ENCODE data around the gene C6orf141.

Gene C6orf141

DNA sequence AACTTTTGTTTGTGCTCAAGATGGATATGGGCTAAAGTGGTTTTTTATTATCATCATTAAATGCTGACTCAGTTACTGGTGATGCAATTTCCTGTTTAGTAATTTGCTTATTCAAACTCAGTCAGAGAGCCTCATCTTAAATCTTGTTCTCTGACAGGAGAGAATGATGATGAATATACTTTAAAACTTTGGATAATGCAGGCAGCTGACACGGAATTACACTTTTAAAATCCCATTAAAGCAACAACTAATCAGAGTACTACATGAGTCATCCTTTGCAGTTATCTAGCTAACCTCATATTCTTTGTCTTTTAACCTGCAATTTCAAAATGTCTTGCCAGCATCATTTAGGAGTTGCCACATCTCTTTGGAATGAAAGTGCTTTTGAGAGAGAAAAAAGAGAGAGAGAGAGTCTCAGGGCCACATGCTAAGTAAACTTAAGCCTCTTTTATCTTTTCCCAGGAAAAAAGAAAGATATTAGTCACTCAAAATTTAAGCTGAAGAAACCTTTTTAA is 9.2 kb upstream of the C6orf141 start:
- no peak for DNase-seq

DNA sequence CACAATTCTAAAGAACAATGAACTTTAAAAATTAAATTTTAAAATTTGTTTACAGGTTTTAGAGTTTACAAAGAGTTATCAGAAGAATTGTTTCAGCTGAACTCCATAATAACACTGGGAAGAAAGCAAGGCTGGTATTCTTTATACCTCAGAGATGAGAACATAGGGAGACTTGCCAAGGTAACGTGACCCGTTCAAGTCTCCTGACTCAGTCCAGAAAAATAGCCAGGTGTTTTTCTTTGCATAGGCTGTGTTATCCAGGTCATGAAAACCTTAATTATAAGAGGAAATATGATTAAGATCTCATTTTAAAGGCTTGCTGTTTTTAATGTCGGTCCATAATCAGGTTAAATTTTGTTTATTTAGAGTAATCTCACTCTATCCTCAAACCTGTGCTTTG is 8.5 kb upstream of the C6orf141 start:
- DNase-seq: no peak

DNA sequence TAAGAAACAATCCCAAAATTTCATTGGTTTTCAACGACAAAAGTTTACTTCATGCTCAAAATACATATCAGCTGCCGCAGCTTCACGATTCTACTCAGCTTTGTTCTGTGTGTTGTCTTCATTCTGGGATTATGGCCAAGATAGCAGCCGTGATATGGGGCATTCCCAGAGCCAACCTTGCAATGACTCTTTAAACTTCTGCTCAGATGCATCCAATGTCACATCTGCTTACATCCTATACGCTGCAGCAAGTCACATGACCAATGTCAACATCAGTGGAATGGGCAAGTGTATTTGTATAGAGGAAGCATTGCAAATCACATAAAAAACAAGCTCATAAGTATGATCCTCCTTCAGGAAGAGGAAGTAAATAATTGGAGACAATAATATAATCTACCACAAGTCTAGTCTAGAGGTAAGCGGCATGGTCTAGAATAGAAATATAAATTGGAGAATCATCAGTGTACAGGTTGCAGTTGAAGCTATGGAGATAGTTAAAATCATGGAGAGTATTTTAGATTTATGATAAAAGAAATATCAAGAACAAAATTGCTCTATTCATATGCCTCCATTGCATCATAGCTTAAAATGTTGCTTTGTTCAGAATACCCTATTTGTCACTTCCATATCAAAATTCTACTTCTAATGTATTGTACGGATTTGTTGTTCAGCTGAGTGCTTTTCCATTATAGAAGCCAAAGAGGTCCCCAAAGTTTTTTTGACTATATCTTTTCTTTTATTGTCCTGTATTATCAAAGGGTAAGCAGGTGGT is 7.2 kb upstream of the C6orf141 start:
- DNase-seq: no peak

DNA sequence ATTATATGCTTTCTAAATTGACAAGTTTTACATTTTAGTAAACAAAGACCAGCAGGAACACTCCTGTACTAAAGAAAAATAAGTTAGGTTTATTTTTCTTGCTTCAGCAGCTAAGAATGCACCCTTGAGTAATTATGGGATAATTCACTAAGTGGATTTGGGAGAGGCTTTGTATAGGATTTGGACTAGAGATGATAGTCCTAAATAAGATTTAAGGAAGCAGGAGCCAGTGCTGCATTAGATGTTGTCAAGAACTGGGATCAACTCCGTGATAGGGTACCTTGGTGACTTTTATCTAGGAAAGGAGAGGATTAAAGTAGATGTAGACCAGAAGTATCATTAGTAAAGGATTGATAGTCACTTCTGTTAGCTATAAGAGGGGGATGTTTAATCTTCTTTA is 4.1 kb upstream of the C6orf141 start:
- DNase-seq: no peak

DNA sequence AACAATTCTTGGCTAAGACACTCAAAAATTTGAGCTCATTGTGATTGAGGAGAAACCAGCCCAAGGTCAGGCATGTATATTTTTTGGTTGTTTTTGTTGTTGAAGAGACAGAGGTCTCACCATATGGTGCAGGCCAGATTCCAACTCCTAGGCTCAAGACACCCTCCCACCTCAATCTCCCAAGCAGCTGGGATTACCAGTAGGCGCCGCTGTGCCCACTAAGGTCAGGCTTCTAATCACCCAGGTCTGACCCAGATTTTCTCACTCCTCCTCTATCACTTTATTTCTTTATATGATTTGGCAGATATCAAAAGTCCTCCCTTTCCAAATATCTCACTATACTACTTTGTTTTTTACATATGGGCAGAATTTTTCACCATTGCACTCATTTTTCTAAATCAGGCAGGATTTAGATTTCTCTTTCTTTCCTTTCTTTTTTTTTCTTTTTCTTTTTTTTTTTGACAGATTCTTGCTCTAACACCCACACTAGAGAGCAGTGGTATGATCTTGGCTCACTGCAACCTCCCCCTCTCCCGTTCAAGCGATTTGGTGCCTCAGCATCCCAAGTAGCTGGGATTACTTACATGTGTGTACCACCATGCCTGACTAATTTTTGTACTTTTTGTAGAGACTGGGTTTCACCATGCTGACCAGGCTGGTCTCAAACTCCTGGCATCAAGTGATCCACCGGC is 1.7 kb upstream of the C6orf141 start:
- no peak for DNase-seq

DNA sequence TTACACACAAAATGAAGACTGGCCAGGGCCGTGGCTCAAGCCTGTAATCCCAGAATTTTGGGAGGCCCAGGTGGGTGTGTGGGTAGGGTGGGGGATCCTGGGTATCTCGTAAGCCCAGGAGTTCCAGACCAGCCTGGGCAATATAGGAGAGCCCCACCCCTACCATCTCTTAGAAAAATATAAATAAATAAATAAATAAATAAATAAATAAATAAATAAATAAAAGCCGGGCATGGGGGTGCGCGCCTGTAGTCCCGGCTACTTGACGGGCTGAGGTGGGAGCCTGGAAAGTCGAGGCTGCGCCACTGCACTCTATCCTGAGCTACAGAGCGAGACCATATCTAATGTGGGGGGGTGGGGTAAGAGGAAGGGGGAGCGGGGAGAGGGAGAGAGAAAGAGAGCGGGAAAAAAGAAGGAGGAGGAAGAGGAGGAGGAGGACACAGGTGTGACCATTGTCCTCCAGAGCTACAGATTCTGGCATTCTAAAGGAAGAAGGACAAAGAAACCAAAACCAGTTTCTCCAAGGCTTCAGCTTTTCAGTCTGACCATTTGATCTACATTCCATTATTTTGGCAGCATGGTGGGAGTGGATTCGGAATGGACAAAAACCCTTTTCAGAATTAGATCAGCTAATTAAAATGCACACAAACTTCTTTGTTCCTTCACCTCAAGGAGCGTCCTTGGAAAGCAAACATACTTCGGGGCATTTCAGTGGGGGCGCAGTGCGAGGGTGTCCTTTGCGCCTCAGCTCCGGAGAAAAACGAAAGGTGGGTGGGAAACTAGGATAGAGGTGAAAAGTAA is 577 bp upstream of the C6orf141 start:
- DNase-seq: no peak

DNA sequence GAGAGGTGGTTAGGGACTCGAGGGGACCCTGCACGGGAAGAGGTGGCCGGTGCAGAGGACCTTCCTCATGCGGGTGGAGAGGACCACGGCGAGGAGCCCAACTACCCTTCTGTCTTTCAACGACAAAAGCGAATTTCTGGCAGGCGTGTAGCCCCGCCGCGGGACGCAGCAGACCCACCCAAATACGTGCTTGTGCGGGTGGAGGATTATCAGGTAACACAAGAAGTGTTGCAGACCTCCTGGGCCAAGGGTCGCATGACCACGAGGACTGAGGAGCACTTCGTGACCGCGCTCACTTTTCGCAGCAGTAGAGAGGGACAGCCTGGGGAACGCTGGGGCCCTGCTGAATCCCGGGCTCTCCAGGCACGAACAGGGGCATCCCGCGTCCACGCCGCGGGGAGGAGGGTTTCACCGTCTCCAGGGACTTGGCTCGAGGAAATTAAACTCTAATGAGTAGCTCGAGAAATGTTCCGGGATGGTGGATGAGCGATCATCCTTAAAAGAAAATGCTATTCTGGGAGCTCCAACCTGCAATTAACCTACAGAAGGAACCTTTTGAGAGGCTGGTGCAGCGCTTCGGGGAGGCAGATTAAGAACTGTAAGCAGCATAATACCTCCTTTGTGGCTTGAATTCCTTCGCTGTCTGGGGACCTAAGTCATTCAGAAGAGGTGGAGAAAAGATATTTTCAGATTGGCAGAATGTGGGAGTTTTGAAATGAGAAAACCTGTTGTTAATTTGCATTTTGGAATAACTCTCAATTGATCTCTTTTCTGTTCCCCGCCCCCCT is 804 bp downstream of the C6orf141 start:
- DNase-seq: no peak

DNA sequence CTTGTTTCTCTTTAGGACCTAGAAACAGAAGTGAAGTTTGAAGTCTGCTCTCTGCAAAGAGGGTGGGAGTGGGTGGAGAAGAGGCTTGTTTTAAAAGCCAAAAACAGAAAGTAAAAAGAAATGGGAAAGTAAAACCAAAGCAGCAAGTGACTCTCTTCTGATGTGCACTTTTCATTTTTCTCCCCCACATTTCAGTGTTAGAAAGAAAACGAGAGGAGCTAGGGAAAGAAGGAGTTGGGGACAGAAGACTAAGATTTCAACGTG is 1.3 kb downstream of the C6orf141 start:
- DNase-seq: no peak

DNA sequence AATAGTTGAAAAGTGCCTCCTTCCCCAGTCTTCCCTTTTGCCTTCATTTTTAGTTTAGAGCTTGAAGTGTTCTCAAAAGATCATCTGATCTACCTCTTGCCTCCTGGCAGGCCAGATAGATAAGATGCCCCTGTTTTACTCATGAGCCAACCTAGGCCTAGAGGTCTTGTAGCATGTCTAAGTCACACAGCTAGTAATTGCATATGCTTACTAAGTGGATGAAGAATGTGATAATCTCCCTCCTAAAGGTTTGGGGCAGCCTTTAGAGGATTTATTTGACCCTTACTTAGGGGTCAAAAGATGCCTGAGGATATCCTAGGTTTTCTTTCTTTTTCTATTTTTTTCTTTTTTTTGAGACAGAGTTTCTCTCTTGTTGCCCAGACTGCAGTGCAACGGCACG is 2.1 kb downstream of the C6orf141 start:
- DNase-seq: no peak

DNA sequence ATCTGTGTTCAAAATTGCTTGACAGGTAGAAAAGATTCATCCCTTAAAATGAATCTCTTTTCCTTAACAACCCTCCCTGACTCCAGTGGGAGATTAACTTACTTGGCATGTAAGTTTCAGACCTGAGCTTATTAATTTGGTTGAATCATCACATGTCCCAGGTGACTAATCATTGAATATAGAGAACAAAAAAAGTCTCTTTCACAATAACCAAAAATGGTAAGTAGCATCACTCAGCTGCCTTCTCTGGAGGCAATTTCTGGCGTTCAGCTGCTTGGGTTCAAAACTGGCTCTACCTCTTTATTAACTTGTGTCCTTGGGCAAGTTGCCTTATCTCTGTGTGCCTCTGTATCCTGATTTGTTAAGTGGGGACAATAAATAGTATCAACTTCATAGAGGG is 2.9 kb downstream of the C6orf141 start:
- no peak for DNase-seq

DNA sequence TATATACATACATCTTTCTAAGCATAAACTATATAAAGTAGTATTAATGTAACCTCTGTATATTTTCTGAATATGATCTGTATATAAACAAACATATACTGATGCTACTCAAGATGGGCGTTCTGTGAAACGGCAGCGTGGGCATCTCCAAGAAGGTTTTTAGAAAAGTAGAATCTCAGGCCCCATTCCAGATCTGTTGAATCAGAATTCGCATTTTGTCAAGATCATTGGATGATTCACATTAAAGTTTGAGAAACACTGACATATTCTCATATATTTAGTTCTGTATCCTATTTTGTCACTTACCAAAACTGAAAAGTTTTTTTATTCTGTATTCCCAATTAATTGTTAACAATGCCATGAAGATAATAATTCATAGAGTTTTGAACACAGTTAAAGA is 5.5 kb downstream of the C6orf141 start:
- DNase-seq: no peak

DNA sequence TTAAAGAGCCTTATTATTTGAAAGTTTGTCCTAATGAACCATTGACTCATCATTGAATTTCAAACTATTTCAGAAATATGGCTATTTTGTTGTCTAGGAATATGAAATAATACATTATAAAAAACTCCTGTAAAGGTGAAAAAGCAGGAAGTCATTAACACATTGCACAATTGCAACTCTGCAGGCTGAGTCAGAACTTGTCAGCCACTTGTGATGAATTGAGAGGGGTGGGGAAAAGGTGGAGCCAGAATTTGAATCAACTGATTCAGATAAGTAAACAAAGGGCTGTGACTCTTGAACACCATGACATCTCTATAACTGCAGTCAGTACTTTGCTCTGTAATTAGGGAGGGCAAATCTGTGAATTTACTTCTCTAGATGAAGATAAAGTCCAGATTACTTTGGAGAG is 6.0 kb downstream of the C6orf141 start:
- DNase-seq: no peak

DNA sequence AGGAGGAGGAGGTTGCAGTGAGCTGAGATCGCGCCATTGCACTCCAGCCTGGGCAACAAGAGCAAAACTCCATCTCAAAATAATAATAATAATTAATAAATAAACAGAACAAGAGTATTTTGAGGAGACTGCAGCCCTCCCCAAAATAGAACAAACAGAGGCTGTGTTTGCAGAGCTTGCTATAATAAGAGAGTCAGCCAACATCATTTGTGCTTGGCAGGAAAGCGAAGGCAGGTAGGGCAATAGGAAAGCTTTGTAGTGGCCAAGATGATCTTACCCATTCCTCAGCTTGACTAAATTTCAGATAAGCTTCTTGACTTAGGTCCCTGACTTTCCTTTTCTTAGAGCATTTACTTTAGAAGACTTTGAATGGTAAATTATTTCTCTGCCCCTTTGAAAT is 6.7 kb downstream of the C6orf141 start:
- no peak for DNase-seq

DNA sequence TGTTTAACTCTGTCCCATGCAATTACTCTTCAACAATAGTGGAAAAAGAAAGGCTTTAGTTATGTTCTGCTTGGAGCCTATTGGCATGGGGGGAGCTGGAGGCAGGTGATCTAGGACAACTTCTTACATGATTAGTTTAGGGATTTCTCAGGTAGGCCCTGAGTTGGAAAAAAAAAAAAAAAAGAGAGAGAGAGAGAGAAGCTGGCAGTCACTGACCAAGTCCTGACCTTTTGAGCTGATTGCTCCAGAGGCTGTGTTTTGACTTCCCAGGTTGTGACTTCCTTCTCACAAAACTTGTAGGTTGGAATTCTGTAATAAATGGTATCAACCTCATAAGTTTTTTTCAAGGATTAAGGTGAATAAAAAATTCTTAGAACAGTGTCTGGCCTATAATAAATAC is 7.8 kb downstream of the C6orf141 start:
- no peak for DNase-seq

DNA sequence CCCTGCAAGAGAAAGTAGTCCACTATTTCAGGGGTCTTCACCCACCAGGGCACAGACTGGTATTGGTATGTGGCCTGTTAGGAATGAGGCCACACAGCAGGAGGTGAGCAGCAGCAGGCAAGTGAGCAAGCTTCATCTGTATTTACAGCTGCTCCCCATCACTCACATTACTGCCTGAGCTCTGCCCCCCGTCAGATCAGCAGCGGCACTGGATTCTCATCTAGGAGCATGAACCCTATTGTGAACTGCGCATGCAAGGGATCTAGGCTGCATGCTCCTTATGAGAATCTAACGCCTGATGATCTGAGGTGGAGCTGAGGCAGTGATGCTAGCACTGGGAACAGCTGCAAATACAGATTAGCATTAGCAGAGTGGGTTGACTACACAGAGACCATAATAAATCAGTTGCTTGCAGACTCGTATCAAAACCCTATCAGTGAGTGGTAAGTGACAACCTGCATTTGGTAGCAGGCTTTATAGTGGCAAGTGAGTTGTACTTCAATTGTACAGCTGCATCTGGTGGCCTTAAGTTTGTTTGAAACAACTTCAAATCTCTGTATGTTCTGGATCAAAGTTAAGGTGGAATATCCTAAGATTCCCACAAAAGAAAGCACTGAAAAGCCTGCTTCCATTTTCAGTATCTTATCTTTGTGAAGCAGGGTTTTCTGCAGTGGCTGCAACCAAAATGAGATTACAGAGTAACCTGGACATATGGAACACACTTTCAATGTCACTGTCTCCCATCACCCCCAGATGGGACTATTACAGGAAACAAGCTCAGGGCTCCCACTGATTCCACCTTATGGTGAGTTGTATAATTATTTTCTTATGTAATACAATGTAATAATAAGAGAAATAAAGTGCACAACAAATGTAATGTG is 12.8 kb downstream of the C6orf141 start:
- DNase-seq: no peak

DNA sequence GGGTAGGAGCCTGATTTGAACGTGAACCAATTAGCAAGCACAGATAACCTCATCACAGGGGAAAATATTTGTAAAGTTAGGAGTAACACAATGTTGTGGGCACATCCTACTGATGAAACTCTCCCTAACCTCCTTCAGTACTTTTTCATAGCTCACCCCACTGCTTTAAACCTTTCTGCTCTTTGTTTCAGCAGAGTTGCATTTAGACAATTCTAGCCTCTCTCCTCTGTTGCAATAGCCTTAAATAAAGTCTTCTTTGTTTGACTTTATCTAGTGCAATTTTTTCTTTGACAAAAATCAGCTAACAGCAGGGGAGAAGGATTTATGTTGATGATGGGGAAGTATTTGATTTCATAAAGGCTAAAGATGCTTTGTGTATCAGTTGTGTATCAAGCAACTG is 14.1 kb downstream of the C6orf141 start:
- no peak for DNase-seq

DNA sequence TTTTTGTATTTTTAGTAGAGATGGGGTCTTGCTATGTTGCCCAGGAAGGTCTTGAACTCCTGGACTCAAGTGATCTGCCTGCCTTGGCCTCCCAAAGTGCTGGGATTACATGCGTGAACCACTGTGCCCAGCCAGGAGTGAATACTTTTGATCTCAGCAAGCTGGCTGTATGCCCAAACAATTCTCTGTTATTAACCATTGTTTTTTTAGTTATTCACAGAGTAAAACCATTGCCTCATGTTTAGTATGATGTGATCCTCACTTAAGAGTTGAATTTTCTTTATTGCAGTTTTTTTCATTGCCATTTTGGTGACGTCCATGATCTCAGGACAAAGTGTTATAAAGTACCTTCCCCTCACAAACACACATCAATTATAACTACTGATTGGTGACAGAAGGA is 14.8 kb downstream of the C6orf141 start:
- DNase-seq: no peak

DNA sequence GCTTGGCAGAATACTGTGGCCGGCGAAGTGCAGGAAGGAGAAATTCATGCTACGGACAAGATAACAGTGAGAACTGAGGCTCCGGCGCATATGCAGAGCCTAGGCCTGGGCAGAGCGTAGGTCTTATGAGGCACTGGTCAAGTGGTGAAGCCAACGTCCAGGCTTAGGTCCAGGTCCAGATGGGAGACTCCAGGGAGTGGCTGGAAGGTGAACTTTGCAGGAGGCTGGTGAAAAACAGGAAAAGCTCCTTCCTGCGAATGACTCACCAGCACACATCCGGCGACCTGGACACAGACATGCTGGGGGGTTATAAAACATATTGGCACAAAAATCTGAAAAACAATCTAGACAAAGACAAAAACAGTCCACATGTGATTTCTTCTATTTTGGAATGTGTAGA is 15.4 kb downstream of the C6orf141 start:
- no peak for DNase-seq

DNA sequence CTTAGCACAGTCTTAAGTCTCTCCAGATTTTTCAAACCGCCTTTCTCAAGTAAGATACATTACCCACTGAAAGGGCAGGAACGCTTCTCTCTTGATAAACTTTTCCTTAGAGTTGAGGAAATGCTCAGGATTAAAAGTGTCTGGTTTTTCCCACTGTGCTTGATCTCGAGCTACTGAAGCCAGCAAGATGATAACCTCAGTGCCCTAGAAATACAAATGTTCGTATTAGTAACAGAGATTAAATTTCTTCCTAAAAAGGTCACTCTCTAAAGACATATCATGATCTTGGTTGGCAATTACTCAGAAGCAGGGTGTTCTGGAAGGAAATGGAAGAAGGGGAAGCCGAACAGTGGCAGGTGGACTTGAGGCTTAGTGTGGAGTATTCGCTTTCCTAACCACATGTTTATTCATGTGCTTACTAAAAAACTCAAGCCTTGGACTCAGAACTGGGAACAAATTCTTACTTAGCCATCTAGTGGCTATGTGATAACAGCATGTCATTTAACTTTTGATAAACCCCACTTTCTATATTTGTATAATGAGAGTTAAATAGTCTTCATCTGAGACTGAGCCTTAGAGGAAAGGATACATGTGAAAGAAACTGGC is 20.1 kb downstream of the C6orf141 start:
- no peak for DNase-seq

DNA sequence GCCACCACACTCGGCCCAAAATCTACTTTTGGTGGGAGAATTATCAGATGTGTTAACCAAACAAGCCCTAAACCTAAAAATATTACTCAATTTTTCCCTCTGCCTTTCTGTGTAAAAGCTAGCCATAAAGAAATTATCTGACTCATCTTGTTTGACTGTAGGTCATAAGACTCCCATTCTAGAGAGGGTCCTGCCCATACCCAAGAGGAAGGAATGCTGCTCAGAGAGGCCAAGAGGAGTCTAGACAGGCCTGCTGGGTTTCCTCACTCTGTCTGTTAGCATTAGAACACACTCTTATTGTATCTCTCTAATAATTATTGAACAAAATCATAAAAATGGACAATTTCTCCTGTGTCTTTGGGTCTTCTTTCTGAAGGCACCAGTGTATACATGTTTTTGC is 26.1 kb downstream of the C6orf141 start:
- no peak for DNase-seq

DNA sequence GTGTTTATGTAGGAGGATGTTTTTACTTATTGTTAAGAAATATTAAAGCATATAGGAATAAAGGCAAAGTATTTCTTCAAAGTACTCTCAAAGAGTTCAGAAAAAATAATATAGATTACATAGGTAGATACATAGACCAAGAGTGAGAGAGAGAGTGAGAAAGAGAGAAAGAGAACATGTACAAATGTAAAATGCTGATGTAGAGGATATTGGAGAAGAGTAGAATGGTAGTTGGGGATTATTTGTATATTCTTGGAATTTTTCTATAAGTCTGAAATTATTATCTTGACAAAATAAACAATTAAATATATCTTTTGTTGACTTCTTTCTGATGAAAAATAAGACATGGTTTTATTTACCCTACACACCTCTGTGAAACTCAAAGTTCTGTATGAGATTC is 29.2 kb downstream of the C6orf141 start:
- no peak for DNase-seq

DNA sequence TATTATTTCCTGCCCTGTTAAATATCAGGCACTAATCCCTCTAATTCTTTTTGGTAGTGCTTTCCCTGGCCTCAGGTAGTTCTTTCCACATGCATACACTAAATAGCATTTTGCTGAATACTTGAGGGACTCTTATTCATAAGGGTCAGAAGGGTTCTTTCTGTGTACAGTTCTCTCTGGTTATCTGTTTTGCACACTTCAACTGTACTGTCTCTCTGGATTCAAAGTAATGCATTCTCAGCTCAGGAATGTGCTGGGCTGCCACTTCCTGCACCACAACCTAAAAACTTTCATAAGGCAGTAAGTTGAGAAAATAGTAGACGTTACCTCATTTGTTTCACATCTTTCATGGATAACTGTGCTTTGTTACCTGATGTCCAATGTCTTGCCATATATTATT is 32.1 kb downstream of the C6orf141 start:
- DNase-seq: no peak
